Fibroblast of villous mesenchyme (primary cell): Measurements from ENCODE around the gene PRKCH. TPM values are rescaled to one million over a fixed set of nuclear protein-coding genes. Genes with fewer than 3 reads are reported as not detected.

Experiments
- DNase-seq: peaks from one replicate; pipeline ENCODE4 v3.0.0-alpha.2; 2010; ENCODE audit warnings: low read depth
- H3K4me3 ChIP-seq: 2 replicates; pipeline ENCODE4 v1.5.1; 2011; ENCODE audit warnings: low read depth, mild to moderate bottlenecking, low read length
- CTCF ChIP-seq: IDR thresholded peaks from 2 replicates; pipeline ENCODE4 v1.5.1; 2012; ENCODE audit warnings: low read depth, mild to moderate bottlenecking, low read length; ENCODE audit not compliant: insufficient read depth
- total RNA-seq: library from RNA; depleted of rRNA; stranded (reverse); fragments of >200 nt; gene quantifications from 2 replicates; pipeline ENCODE4 v1.2.3, GENCODE V29; 2012

The PRKCH gene
- total RNA-seq, 1 donor: 2.6 TPM

DNA sequence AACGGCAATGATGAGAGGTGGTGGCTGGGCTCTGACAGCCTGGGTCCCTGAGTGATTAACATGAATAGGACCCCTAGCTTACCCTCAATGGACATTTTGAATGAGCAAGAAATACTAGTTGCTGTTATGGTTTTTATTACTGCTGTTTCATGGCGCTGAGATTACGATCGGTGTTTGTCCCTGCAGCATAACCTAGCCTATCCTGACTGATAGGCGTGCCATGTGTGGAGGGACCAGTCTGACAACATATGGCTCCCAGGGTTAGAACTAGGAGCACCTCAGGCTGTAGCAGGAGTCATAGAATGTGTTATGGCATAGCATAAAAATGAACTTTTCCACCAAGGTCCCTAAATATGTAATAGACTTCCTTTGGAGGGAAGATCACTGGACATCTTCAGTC, 236.5 kb downstream of the PRKCH start:
- no peak for DNase-seq
- TF ChIP-seq CTCF: no peak
- no peak overlapping the region for H3K4me3 ChIP-seq

DNA sequence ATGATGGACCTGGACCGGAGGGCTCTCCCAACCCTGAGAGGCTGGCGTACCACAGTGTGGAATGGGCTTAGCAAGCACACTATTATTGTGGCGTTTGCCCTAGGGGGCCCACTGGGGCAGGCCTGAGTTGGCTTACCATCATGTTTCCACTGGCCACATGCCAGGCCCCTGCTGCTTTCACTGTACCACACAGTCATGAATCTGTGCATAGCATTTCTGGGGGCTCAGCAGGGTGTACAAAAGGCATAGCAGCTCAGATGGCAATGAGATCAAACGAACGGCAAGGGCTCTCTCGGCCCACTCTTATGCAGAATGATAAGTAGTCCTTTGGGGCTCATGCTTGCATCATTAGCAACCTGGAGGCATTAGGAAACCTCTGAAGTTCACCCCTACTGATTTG, 236.9 kb downstream of the PRKCH start:
- TF ChIP-seq CTCF: no peak
- DNase-seq: no peak
- H3K4me3 ChIP-seq: no peak overlapping the region

- TF ChIP-seq CTCF: no peak
- no peak overlapping the region for H3K4me3 ChIP-seq
- no peak for DNase-seq
These were observed 238.3 kb downstream of the PRKCH start for GRCh38 chr14:61559641-61560201.

- DNase-seq: peak; percentile 81
- no peak for TF ChIP-seq CTCF
- H3K4me3 ChIP-seq: no peak overlapping the region
These were observed 238.9 kb downstream of the PRKCH start for GRCh38 chr14:61560323-61560722.

DNA sequence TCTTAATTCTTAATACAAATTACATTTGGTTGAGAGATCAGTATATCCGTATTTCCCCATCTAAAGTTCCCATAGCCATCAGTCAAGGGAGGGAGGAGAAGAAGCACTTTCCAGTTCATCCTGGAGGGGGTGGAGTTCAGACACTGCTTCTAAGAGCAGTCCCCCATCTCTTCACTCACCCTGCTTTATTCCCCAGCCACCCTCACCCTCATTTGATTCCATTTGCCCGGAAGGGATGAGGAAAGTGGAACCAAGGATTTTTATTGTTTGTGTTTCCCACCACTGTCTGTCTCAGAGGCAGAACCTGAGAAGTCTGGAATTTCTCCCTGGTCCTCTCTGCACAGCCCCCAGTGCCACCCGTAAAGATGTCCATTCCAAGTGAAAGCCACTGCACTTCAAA, 239.7 kb downstream of the PRKCH start:
- no peak overlapping the region for H3K4me3 ChIP-seq
- peak; percentile 84 for DNase-seq
- TF ChIP-seq CTCF: peak; percentile 52

DNA sequence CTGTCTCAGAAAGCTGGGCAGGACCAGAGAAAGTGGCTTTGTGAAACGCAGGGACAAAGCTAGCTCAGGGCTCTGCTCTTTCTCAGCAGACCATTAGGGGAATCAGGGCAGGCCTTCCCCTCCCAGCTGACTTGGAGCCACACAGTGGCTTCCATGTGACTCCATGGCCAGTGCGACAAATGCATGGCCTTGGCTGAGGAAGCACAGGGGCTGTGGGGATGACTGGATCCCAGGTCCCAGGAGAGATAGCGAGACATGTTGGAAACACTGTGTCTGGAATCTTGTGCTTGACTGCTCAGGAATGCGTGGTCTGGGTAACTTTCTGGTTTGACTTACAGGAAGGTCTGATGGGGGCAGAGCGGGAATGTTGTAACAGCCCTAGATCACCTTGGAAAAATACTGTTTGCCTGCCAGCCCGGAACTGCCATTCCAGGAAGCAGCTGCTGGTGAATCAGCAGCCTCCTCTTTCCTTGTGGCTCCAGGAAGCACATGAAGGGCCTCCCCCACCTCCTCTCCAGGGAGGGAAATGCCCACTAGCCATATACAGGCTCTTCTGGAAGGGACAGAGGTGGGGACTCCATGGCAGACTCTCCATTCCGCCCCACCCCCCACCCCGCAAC, 240.4 kb downstream of the PRKCH start:
- no peak overlapping the region for H3K4me3 ChIP-seq
- TF ChIP-seq CTCF: no peak
- DNase-seq: peak; percentile 100
